ENCODE results near the gene RPL23. TPM values are rescaled to one million over a fixed set of nuclear protein-coding genes. Genes with fewer than 3 reads are reported as not detected.

The RPL23 gene
- total RNA-seq, 1 experiment from 2014 or later = 764 TPM

DNA sequence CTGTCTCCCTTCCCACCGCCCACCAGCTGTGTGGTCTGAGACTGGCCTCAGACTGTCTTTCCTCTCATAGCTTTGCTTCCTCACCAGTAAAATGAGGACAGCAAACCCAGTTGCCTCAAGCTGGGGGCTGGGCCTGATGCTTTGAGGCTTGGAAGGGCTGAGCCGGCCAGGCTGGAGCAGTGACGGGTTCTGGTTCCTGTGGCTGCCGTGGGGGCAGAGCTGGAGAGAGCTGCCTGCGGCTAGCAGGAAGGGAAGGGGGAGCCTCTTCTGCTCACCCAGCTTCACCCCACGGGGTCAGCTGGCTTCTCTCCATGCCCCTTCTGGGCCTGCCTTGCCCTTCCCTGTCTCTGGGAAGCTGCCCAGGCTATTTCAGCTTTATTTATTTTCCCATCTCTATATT, 40.1 kb upstream of the RPL23 start:
- no TSS peak for BruUV-seq (replicated peaks)
- intact Hi-C loops (cut with micrococcal nuclease; ENCODE audit: unreplicated experiment) = no loop called here
- Histone ChIP-seq H3K9me3 (ENCODE audit: low read depth, low read length, poor library complexity, severe bottlenecking) (no peaks in the 10 kb centered on the region), H3K27me3 (replicated peaks; ENCODE audit: insufficient read depth, low read depth, low read length, poor library complexity) (no peaks in the 10 kb centered on the region), H3K4me1 (ENCODE audit: insufficient read depth, low read length, poor library complexity, severe bottlenecking) (no peaks in the 10 kb centered on the region), H3K36me3 (ENCODE audit: insufficient read depth, low read length, poor library complexity, severe bottlenecking) (peaks cover 5% of the 10 kb centered on the region), H3K4me3 (ENCODE audit: low read depth, low read length, poor library complexity, severe bottlenecking) (no peak overlapping the region), H3K27ac (ENCODE audit: low read depth, low read length, poor library complexity, severe bottlenecking) (no peak overlapping the region)
- TF ChIP-seq EZH2 (IDR thresholded peaks at IDR 0.05; ENCODE audit: borderline replicate concordance, low read depth, low read length, poor library complexity, severe bottlenecking) = no peak
- TF ChIP-seq, protein P1, sequence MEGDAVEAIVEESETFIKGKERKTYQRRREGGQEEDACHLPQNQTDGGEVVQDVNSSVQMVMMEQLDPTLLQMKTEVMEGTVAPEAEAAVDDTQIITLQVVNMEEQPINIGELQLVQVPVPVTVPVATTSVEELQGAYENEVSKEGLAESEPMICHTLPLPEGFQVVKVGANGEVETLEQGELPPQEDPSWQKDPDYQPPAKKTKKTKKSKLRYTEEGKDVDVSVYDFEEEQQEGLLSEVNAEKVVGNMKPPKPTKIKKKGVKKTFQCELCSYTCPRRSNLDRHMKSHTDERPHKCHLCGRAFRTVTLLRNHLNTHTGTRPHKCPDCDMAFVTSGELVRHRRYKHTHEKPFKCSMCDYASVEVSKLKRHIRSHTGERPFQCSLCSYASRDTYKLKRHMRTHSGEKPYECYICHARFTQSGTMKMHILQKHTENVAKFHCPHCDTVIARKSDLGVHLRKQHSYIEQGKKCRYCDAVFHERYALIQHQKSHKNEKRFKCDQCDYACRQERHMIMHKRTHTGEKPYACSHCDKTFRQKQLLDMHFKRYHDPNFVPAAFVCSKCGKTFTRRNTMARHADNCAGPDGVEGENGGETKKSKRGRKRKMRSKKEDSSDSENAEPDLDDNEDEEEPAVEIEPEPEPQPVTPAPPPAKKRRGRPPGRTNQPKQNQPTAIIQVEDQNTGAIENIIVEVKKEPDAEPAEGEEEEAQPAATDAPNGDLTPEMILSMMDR (conservative IDR thresholded peaks at IDR 0.05; ENCODE audit: low read depth, low read length) = no peak
- CTCF ChIA-PET = no interaction called here
- POLR2A ChIA-PET (ENCODE audit: low non-redundant PET) = no interaction called here
- no peak for DNase-seq (ENCODE audit: low spot score)

DNA sequence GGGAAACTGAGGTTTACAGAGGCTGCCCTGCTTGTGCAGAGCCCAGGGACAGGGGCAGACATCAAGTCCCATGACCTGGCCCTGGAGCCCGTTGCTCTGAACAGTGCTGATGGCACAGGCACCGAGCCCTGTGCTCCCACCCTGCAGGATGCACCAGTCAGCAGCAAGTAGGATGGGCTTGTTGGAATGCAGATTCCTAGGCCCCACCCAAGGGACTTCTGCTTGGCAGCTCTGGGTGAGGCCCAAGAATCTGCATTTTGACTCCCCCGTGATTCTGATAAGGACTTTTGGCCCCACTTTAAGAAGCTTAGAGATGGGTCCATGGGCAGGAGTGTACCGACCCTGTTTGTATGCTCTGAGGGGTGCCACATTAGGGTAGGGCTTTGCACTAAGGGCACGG, 39.6 kb upstream of the RPL23 start:
- Histone ChIP-seq H3K4me1 (ENCODE audit: insufficient read depth, low read length, poor library complexity, severe bottlenecking) (no peaks in the 10 kb centered on the region), H3K9me3 (ENCODE audit: low read depth, low read length, poor library complexity, severe bottlenecking) (no peaks in the 10 kb centered on the region), H3K27ac (ENCODE audit: low read depth, low read length, poor library complexity, severe bottlenecking) (no peak overlapping the region), H3K4me3 (ENCODE audit: low read depth, low read length, poor library complexity, severe bottlenecking) (no peak overlapping the region), H3K27me3 (replicated peaks; ENCODE audit: insufficient read depth, low read depth, low read length, poor library complexity) (no peaks in the 10 kb centered on the region), H3K36me3 (ENCODE audit: insufficient read depth, low read length, poor library complexity, severe bottlenecking) (peaks cover 5% of the 10 kb centered on the region)
- BruUV-seq (replicated peaks) = no TSS peak
- ChIA-PET POLR2A (ENCODE audit: low non-redundant PET) (no interaction called here), CTCF (no interaction called here)
- TF ChIP-seq, protein P1 (conservative IDR thresholded peaks at IDR 0.05; ENCODE audit: low read depth, low read length) = no peak
- TF ChIP-seq EZH2 (IDR thresholded peaks at IDR 0.05; ENCODE audit: borderline replicate concordance, low read depth, low read length, poor library complexity, severe bottlenecking) = no peak
- no peak for DNase-seq (ENCODE audit: low spot score)
- intact Hi-C loops (cut with micrococcal nuclease; ENCODE audit: unreplicated experiment) = no loop called here

GRCh38 chr17:38892620-38893019, 39.1 kb upstream of the RPL23 start:
- H3K27me3 ChIP-seq (replicated peaks; ENCODE audit: insufficient read depth, low read depth, low read length, poor library complexity) = no peaks in the 10 kb centered on the region
- no peak overlapping the region for H3K27ac ChIP-seq (ENCODE audit: low read depth, low read length, poor library complexity, severe bottlenecking)
- no peaks in the 10 kb centered on the region for H3K4me1 ChIP-seq (ENCODE audit: insufficient read depth, low read length, poor library complexity, severe bottlenecking)
- H3K9me3 ChIP-seq (ENCODE audit: low read depth, low read length, poor library complexity, severe bottlenecking) = no peaks in the 10 kb centered on the region
- no peak overlapping the region for H3K4me3 ChIP-seq (ENCODE audit: low read depth, low read length, poor library complexity, severe bottlenecking)
- ChIA-PET POLR2A (ENCODE audit: low non-redundant PET) (no interaction called here), CTCF (no interaction called here)
- intact Hi-C loops (cut with micrococcal nuclease; ENCODE audit: unreplicated experiment) = no loop called here
- DNase-seq (ENCODE audit: low spot score) = no peak
- BruUV-seq (replicated peaks) = no TSS peak
- peaks cover 5% of the 10 kb centered on the region for H3K36me3 ChIP-seq (ENCODE audit: insufficient read depth, low read length, poor library complexity, severe bottlenecking)
- TF ChIP-seq, protein P1 (conservative IDR thresholded peaks at IDR 0.05; ENCODE audit: low read depth, low read length) = no peak
- TF ChIP-seq EZH2 (IDR thresholded peaks at IDR 0.05; ENCODE audit: borderline replicate concordance, low read depth, low read length, poor library complexity, severe bottlenecking) = no peak

Data from A673 (cell line).